ENCODE measurements around the gene CIAPIN1. TPM values are rescaled to one million over a fixed set of nuclear protein-coding genes. Genes with fewer than 3 reads are reported as not detected.

The CIAPIN1 gene
- total and polyA plus RNA-seq, 2 of the 8 experiments (the other 6 are each of a cell fraction or from before 2014, with no cell fraction given): 76.8 to 83.6 TPM

GRCh38 chr16:57444711-57445110, 2.5 kb downstream of the CIAPIN1 start:
- 88% methylated on average over 3 of the region's 3 CpGs; no CpG with 5 or more reads in 1 of the 2 experiments for WGBS, 2 experiments (ENCODE audit: extremely low coverage in 1 of 2, insufficient coverage in 1 of 2, insufficient read length in 1 of 2, insufficient replicate concordance in 2 of 2, low coverage in 1 of 2, low lambda C conversion rate in 2 of 2, missing lambda C conversion rate in 1 of 2)
- no peak overlapping the region for H2BK15ac ChIP-seq (ENCODE audit: low read length)
- TF ChIP-seq EP300 (IDR thresholded peaks at IDR 0.05; ENCODE audit: borderline replicate concordance in 1 of 2, low read depth in 2 of 2, low read length in 2 of 2): no peak
- no peak for TF ChIP-seq MAFK (IDR thresholded peaks at IDR 0.05; ENCODE audit: low read depth, low read length)
- no peak for TF ChIP-seq CBX8 (IDR thresholded peaks at IDR 0.05; ENCODE audit: borderline replicate concordance, low read depth, low read length)
- no peak for TF ChIP-seq BCL11A (IDR thresholded peaks at IDR 0.05; ENCODE audit: low read depth in 2 of 2, low read length in 2 of 2)
- TF ChIP-seq ASH2L (IDR thresholded peaks at IDR 0.05; ENCODE audit: low read length): no peak
- no peak overlapping the region for H2BK5ac ChIP-seq (ENCODE audit: low read depth, low read length)
- H2BK120ac ChIP-seq (replicated peaks; ENCODE audit: low read depth, low read length): no peak overlapping the region
- H4K20me1 ChIP-seq (replicated peaks in 1 of 2; ENCODE audit: control insufficient read depth in 1 of 2, insufficient read depth in 2 of 2, low read length in 2 of 2): no peaks in the 10 kb centered on the region
- CTCF ChIA-PET (ENCODE audit: partially characterized antibody): interaction anchor here (0.6 to 1.3 kb wide), 6 partner anchors 9 to 457 kb away, joined by 3 to 5 read pairs (median 3); partner anchors contain the start of gene POLR2C
- peaks cover 6% of the 10 kb centered on the region for H3K23me2 ChIP-seq (ENCODE audit: low read depth, low read length)
- H4K5ac ChIP-seq (ENCODE audit: insufficient read length, low read depth, low read length): no peak overlapping the region
- H3K9me3 ChIP-seq (ENCODE audit: insufficient read depth in 2 of 2, low read depth in 1 of 2, low read length in 1 of 2): peaks cover 3 to 6% of the 10 kb centered on the region in 2 experiments; a peak in 2 of 4 replicates
- H3K36me3 ChIP-seq (ENCODE audit: control insufficient read depth in 2 of 4, insufficient read depth in 4 of 4, low read length in 3 of 4): peaks cover 0 to 17% (median 5%) of the 10 kb centered on the region in 4 experiments; a peak in 3 of 8 replicates
- no peak overlapping the region for H2AFZ ChIP-seq (ENCODE audit: low read length)
- no peaks in the 10 kb centered on the region for H3K27me3 ChIP-seq (replicated peaks in 1 of 4; ENCODE audit: control insufficient read depth in 3 of 4, extremely low read depth in 1 of 4, insufficient read depth in 3 of 4, low read length in 3 of 4)
- H3K4me2 ChIP-seq (ENCODE audit: insufficient read depth in 1 of 2, low read depth in 2 of 2, low read length in 2 of 2): no peak overlapping the region
- H2BK12ac ChIP-seq (ENCODE audit: low read depth, low read length): no peak overlapping the region
- H2AK5ac ChIP-seq (ENCODE audit: low read depth, low read length): no peak overlapping the region
- DNase-seq (ENCODE audit: low read depth in 1 of 2, low spot score in 2 of 2) (no peak), FAIRE-seq (no peak)
- H3K27ac ChIP-seq (ENCODE audit: low read depth, low read length): no peak overlapping the region
- H3K14ac ChIP-seq (ENCODE audit: insufficient read length): no peak overlapping the region
- no peak overlapping the region for H3K18ac ChIP-seq (ENCODE audit: extremely low read depth, low read length)
- POLR2A ChIA-PET (ENCODE audit: partially characterized antibody): interaction anchor here (0.8 to 1.3 kb wide), 4 partner anchors 12 to 100 kb away, joined by 3 to 4 read pairs (median 3); partner anchors contain the start of gene CX3CL1
- no peak overlapping the region for H3K4ac ChIP-seq (replicated peaks; ENCODE audit: insufficient read length, low read depth, low read length)
- H3K9ac ChIP-seq (replicated peaks in 1 of 4; ENCODE audit: extremely low read depth in 1 of 4, low read depth in 3 of 4, low read length in 3 of 4): no peak overlapping the region
- H3K4me1 ChIP-seq (replicated peaks in 1 of 4; ENCODE audit: control insufficient read depth in 3 of 4, insufficient read depth in 4 of 4, low read length in 3 of 4): peaks cover 0 to 3% (median 3%) of the 10 kb centered on the region in 4 experiments; a peak in 5 of 7 replicates
- H3K56ac ChIP-seq (replicated peaks; ENCODE audit: insufficient read length, low read depth, low read length): no peak overlapping the region
- no peak overlapping the region for H4K8ac ChIP-seq (ENCODE audit: extremely low read depth, insufficient read depth, low read length)
- no peak overlapping the region for H3K4me3 ChIP-seq (ENCODE audit: extremely low read depth in 1 of 4, insufficient read depth in 2 of 4, low read depth in 3 of 4, low read length in 4 of 4)
- no peak overlapping the region for H2BK20ac ChIP-seq (ENCODE audit: low read length)
- peaks cover 7 to 41% of the 10 kb centered on the region in 2 experiments for H3K79me2 ChIP-seq (ENCODE audit: control insufficient read depth in 1 of 2, insufficient read depth in 2 of 2, low read length in 2 of 2)
- H4K91ac ChIP-seq (replicated peaks; ENCODE audit: insufficient read length, low read length): no peak overlapping the region
- H3K79me1 ChIP-seq (ENCODE audit: low read depth, low read length): no peaks in the 10 kb centered on the region; the same call in 1 of the 2 replicates
- H3K23ac ChIP-seq (ENCODE audit: insufficient read length): no peak overlapping the region

Measured in H1 (cell line).